GM18520 (cell line): Measurements from ENCODE around the gene NEDD4L.
"Not testable (repeated sequence)": the region's sequence is repeated elsewhere in the genome, so short reads cannot be mapped to it uniquely, and the experiment has no call there.

Source experiments
- ATAC-seq: cut with Tn5 transposase; IDR thresholded peaks from one replicate; pipeline ENCODE4 v1.9.1; 2021; ENCODE audit not compliant: unreplicated experiment

NEDD4L gene

DNA sequence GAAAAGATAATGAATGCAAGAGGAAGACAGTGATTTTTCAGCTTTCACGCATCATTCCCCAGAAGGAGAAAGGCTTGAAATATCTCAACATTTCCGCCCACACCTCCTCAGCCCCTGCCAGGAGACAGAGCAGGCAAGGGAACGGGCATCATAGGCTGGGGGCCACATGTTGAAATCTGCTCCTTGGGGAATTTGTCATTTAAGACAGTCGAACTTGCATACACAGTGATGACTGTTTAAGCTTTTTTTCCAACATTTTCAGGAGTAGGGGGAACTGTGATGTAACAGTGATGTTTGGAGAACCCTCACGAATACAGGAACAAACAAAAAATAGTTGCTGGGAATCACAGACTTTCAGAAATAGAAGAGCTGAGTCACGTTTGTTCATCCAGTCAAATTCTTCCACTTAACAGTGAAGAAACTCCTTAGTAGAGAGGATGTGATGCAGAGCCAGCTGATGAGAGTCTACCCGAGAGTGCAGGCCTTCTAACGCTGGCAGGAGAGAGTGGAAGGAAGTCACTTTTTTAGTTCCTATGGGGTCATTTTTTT, 318.1 kb downstream of the NEDD4L start:
- ATAC-seq = no peak

DNA sequence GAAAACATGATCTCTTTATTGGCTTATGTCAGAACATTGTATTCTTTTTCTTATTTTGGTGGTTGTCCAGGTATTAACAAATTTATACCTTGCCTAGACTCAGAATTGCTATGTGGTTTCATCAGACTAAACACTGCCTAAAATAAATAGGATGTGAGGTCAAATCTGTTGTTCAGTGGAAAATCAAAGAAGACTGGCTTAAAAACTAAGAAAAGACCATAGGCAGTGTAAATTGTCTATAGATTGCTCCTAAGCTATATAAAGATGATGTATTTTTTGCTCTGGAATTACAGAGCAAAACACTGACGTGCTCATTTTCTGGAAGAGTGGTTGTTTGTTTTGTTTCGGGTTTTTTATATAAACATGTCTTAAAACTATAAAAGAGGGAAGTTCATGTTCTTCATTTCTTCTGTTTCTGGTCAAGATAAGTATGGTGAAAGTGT, 318.8 kb downstream of the NEDD4L start:
- no peak for ATAC-seq

DNA sequence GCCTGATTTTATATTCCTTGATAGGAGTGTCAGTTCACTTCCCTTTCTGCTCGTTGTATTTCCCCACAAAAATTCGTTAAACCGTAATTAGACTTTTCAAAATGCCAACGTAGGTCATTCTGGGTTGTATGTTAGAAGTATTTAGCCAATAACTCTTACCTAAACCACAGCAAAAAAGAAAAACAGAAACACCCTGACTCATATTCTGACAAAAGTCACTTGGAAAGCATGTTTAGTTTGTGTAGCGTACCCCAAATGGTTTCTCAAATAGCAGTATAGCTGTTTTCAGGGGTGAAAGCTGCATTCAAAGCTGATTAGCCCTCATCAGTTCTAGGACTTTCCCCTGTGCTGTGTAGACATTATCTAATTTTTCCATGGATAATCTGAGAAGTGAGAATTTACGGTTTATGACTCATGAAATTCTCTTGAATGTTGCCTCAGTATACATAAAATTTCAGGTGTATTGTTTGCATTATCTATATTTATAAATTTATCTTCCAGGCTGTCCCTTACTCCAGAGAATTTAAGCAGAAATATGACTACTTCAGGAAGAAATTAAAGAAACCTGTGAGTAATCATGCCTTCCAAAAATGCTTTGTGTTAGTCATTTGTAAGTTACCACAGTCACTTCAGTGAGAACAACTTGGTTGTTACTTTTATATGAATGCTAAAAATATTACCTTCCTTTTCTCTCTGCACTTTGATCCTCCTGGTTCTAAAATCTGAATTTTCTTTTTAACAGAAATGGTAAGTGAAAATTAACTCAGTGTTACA, 319.9 kb downstream of the NEDD4L start:
- ATAC-seq = no peak

DNA sequence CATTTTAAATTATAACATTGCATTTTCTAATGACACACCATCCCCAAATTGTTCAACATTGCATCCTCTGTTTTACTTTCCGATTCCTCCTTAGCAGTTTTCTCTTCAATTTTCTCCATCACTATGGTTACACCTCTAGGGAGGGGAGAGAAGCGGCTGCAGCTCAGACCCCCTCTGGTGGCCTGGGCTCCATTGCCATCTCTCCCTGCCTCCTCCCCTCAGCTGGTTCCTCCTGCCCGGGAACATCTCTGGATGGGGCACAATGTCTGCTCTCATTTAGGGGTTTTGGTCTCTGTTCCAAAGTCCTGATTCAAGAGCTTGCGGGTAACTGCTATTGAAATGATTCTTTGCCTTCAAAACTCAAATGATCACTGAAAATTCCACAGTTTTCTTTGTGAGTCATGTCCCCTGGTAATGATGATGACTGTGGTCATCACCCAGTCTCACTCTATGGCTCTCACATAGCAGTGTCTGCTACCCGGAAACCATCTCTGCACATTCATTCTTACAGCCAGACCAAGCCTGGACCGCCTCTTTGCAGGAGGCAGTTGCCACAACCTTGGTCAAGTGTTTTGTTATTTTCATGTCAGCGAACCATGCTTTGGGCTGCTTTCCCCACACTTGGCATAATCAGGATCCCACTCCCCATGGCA, 321.0 kb downstream of the NEDD4L start:
- ATAC-seq = no peak

DNA sequence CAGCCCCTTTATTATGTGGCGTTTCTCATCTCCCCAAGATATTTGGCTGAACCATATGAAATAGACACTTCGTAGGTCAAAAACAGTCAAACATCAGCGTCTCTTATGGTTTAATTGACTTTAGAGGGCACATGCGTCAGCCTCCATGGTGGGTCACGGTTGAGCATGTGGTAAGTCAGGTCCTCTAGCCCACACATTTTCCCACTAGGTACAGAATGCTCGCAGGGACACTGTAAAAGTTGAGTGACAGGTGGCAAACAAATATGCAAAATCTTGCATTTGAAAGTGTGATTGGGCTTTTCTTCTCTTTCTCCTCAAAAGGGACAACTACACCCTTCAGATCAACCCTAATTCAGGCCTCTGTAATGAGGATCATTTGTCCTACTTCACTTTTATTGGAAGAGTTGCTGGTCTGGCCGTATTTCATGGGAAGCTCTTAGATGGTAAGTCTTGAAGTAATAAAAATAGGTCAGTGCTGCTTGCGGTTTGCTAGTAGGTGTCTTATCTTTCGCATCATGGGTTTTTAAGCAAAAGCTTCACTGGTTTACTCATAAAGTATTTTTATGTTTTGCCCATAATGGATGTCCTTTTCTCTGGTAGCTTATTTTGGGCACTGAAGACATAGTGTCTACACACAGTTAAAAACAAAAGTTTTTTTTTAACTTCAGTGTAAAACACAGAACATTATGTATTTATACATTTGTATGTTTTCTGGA, 323.6 kb downstream of the NEDD4L start:
- ATAC-seq = no peak

DNA sequence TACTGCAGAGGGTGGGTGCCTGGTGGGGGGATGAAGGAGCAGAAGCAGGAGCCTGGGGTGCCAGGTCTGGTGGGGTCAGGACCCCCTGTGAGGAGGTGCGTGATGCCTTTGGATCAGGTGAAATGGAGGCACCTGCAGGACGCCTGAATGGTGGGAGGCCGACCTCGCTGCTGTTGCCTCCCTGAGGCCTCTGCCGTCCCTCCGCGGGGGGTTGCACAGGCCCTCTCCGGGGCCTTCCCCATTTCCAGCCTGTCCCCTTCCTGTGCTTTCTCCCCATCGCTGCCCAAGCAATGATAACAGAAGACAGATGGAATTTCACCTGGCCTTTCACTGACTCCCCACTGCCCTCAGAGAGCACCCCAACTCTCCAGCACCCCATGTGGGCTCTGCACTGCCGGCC, 325.6 kb downstream of the NEDD4L start:
- no peak for ATAC-seq

DNA sequence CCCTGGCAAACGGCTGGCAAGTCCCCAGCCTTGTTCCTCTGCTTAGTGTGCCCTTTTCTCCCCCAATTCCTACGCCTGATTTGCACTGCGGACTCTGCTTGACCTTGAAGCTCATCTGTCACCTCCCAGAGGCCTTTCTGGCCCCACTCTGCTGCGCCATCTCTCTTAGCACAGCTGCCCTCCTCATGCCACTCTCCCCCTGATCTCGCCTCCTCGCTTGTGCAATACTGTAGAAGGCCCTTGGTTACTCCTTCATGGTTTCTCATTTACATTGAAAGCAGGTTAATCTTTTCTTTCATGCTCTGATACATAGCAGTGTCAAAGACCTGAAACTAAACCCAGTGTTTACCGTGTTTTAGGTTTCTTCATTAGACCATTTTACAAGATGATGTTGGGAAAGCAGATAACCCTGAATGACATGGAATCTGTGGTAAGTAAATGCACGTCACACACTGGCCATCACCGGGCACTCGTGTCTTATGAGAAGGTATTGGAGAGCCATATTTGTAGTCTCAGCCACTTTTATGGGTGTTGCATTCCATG, 326.1 kb downstream of the NEDD4L start:
- ATAC-seq = no peak

DNA sequence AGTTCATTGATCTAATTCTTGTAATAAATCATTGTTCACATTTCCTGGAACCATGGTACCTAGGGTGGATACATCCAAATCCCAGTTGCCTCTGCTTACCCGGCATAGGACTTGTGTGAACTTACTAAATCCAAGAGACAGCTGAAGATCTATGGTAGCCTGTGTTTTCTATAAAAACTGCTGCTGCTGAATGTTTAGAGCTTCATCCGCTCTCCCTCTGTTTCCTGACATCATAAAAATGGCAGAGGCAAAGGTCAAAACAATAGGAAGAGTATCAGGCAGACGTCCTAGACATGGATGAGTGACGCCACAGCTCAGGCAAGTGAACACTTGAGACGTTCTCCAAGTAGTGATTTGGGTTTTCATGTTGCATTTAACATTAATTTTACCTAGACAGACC, 326.6 kb downstream of the NEDD4L start:
- no peak for ATAC-seq

DNA sequence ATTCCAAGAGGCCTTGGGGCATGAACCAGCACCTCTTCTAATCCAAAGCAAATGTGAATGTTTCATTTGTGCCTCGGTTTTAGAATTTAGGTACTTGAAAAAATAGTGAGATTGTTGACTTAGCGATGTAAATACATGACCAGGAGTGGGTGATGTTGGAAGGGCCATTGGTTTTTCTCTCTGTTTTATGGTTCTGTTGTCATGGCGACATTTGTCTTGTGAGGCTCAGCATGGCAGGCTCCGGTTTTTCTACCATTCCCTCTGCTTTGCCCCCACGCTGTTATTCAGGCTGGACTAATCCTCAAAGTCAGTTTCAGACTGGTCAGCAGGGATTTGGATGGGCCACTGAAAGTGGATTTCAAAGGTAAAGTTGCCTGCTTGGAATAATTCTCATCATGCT, 329.5 kb downstream of the NEDD4L start:
- no peak for ATAC-seq

DNA sequence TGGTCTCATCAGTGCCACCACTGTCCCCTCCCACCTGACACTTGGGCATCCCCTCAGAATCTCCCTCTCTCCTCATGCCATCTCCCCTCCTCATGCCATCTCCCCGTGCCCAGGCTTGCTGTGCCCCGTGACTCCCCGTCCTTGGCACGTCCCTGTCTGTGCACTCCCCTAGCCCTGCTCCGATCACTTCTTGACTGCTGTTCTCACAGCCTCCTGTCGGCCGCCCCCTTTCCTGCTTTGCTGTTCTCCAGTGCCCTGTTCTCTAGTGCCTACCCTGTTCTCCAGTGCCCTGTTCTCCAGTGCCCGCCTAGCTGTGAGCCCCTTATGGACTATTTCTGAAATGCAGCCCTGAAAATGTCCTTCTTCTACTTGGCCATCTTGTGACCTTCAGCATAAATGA, 331.0 kb downstream of the NEDD4L start:
- ATAC-seq = no peak

DNA sequence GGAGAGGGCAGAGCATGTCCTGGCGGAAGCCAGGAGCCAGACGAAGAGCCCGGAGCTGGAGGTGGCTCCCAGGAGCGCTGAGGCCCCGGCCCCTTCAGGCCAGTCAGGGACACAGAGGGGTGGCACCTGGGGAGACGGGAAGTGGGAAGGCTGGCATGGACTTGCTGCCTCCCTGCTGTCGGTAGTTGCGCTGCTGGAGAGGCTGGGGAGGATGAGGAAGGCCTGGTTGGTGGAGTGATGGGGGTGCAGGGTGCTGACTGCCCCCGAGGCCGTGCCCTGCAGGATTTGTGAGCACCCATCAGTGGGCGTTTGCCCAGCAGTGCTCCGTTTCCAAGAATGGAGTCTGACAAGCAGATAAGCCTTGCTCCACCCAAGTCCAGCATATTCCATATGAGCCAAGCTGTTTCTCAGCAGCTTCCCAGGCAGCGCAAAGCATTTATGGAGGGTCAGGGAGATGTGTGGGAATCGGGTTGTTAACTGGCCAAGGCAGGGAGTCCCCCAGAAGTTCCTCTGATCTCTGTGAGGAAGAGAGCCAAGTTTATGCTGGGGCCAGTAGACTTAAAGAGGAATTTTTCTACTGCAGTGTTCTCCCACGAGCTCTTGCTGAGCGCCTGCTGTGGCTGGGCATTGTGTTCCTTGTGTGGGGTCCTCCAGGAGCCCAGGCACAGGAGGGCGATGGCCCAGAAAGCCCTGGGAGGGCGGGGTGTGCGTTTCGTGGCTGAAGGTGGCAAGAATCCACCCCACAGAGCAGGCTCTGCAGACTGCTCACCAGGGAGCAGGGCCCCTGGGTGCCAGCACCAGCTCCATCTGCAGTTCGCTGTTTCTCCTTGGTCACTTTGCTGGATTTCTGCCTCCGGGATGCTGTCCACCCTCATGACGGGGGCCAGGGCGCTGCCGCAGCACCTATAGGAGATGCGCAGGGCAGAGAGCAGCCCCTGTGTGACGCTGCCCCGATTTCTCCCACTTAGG, 334.7 kb downstream of the NEDD4L start:
- ATAC-seq = no peak

DNA sequence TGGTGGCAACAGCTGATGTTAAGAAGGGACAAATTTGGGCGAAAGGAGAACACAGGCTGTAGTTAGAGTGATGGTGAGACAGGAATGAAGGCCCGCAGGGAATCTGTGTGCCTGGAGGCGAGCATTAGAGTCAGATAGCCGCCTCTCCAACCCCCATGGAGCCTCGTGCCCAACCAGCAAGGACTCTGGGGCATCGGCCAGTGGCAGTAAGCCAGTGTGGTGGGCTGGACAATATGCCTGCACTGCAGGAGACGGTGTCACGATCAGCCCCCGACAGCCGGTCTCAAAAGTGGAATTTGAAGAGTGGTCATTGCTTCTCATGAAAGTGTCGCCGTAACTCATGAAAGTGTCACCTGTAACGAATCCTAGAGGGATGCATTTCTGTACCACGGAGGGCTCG, 335.4 kb downstream of the NEDD4L start:
- ATAC-seq = no peak

DNA sequence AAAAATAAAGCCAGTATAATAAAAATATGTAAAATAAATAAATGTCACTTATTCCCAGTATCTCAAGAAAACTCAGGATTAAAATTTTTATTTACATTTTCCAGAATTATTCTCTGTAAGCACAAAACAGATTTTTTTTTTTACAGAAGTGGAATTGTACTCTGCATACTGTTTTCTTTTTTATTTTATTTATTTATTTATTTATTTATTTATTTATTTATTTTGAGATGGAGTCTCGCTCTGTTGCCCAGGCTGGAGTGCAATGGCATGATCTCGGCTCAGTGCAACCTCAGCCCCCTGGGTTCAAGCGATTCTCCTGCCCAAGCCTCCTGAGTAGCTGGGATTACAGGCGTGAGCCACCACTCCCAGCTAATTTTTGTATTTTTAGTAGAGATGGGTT, 336.1 kb downstream of the NEDD4L start:
- not testable (repeated sequence) for ATAC-seq

DNA sequence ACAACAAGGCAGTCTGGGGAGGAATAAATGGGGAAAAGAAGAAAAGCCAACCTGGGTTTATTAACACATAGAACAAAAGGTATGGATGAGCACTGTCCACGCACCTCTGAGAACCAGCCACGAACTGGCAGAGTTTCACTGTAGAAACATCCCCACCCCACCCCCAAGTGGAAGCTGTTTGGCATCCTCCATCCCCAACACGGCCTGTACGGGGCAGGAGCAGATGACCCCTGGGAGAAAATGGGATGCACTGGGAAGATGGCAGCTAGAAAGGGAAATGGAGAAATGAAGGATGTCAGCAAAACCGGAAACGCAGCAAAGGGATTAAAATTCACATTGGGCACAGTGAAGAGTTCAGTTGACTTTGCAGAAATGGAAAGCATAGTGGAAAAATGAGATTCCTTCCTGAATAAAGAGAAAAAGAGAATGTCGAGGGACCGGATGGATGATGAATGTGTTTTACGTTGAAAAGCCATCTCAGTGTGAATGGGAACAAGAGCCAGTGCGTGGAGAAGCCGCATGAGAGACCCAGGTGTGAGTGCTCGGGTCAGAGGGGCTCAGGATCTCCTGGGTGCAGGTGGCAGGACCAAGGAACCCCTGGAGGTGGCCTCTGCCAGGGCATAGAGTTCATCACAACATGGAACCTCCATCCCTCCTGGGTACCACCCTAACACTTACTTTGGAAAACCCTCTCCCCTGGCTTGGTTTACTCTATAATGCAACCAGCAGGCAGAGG, 337.8 kb downstream of the NEDD4L start:
- no peak for ATAC-seq

DNA sequence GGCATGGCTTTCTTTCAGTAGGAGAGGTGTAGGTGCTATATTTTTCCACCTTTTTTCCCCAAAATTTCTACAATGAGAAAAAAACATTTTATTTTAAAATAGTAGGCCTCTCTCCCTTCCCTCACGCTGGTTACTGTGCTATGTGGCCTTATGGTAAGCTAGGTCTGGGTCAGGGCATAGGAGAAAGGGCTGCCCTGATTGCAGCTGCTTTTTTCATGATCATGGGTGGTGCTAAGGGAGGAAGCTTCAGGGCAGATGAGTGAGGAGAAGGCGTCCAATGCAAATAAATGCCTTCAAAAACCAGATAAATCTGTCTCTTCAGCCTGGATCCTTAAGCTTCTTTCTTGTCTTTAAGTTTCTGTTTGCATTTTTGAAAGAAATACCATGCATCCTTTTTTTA, 338.4 kb downstream of the NEDD4L start:
- no peak for ATAC-seq

DNA sequence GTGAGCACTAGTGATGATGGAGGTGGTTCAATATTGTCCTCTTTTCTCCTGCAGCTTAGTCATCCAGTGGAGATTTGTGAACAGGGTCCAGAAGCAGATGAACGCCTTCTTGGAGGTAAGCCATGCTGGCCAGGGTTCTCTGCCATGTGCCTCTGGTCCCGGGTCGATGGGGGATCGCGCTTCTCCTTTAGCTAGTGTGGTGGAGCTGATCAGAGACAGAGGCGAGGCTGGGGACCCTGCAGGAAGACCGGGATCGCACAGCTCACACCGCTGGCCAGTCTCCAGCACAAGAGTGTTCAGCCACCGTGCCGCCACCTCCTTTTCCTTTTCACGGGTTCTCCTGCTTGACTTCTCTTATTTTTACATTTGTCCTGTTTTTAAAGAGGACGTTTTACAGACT, 341.4 kb downstream of the NEDD4L start:
- ATAC-seq = no peak

DNA sequence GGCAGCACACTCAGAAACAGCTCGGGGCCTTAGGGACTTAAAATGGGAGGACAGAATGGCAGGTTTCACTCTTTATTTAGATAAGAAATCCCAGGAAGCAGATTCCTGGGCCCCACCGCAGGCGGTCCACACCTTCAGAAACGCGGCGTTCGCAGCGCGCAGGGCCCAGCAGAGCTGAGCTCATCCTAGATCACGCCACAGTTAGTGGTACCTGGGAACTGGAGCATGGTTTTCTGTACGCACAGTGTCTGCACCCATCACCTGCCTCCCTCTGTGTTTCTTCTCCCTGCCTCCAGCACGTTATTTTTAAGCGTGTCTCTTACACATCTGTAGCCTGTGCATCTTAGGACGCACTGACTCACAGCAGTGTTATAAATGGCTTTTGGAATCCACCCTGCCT, 342.8 kb downstream of the NEDD4L start:
- ATAC-seq = no peak

DNA sequence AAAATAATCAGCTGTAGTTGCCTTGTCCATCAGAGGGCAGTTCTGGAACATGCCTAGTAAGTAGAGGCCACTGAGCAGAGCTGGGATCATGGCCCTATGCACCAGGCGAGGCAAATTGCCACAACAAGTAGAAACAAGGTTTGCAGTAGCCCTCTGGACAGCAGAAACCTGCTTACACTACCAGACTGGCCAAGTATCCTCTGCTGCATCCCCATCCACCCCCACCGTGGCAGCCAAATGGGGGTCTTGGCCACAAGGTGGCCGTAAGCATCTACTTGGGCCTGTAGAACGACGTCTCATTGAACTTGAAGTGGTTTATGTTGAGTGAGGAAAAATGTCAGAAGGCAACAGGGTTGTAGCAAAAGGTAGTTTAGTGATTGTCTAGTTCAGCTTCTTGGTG, 343.7 kb downstream of the NEDD4L start:
- no peak for ATAC-seq

DNA sequence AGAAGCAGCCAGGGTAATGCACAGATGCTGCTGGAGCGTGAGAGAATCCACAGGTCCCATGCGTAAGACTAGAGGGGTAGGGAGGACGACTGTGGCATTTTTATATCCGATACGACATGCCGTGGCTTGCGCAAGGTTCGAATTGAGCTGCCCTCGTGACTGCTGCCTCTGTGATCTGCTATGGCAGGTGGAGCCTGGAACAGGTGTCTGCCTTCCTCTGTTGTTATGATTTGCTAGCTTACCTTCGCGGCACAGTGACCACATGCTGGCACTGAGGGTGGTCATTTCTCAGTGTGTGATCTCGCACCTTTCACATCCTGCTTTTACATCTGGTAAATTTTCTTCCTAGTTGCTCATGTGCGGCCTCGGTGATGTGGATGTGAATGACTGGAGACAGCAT, 344.7 kb downstream of the NEDD4L start:
- ATAC-seq = no peak

DNA sequence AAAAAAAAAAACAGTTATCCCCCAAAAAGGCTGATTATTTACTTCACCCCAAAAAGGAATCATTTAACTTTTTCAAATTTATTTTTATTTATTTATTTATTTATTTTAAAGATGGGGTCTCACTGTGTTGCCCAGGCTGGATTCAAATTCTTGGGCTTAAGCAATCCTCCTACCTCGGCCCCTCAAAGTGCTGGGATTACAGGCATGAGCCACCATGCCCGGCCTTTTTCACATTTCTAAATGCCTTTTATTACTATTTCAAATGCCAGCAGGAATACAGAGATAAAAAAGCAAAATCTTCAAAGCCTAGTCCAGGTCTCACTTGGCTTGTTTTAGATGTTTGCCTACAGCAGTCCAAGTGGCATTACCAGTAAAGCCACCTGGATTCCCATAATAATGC, 345.7 kb downstream of the NEDD4L start:
- no peak for ATAC-seq
